ENCODE data around the gene MUL1. TPM values are rescaled to one million over a fixed set of nuclear protein-coding genes. Genes with fewer than 3 reads are reported as not detected.

The MUL1 gene
- total and polyA plus RNA-seq, 9 of the 15 experiments (the other 6 are each of a cell fraction or from before 2014, with no cell fraction given): 10.4 to 32.9 (median 19.3) TPM

DNA sequence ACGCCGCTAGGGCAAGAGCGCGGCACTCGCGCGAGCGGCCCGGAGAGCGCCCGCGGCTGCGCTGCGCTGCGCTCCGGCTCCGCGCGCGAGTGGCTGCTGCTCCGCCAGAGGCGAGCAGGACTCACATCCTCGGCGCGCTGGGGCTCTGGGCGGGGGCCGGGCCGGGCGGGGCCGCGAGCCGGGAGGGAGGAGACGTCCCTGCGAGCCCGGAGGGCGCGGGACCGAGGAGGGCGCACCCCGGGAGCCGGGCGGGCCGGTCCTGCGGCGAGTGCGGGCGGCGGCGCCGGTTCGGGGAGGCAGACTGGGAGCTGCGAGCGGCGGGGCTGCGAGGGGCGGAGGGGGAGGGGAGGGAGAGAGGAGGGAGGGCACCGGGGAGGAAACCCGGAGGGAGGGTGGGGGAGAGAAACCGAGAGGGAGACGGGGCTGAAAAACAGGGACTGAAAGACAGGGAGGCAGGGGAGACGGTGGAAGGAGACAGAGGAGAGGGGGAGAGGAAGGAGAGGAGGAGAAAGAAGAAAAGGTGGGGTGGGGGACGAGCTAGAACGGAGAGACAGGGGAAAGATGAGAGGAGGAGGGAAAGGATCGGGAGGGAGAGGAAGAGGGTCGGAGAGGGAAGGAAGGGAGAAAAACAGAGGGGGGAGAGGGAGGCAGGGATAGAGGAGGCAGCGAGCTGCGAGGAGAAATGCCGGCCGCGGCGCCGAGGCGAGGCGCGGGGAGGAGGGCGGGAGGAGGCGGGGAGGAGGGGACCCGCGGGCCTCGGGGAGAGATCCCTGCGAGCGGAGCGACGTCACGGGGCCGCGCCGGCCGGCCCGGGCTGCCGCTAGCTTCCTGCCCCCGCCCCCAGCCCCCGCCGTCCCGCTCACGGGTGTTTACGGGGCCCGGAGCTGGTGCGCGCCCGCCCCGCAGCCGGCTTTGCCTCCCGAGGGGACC, 22.2 kb downstream of the MUL1 start, which contains the start of gene CAMK2N1 (continued):
- no peak for TF ChIP-seq ETS1 (conservative IDR thresholded peaks at IDR 0.05; ENCODE audit: control insufficient read depth, low read depth, low read length)
- TF ChIP-seq PHF21A (IDR thresholded peaks at IDR 0.05; ENCODE audit: borderline replicate concordance, low read depth): peak; percentile 73; the same call in 1 of the 2 replicates
- no peak for TF ChIP-seq ZKSCAN1 (IDR thresholded peaks at IDR 0.05; ENCODE audit: low read depth, low read length)
- peak; percentile 46; the same call in 1 of the 2 replicates for TF ChIP-seq BCOR (IDR thresholded peaks at IDR 0.05)
- TF ChIP-seq, protein P1, sequence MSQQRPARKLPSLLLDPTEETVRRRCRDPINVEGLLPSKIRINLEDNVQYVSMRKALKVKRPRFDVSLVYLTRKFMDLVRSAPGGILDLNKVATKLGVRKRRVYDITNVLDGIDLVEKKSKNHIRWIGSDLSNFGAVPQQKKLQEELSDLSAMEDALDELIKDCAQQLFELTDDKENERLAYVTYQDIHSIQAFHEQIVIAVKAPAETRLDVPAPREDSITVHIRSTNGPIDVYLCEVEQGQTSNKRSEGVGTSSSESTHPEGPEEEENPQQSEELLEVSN (IDR thresholded peaks at IDR 0.05; ENCODE audit: borderline replicate concordance in 1 of 2, extremely low read depth in 1 of 2, insufficient read depth in 1 of 2, insufficient read length in 1 of 2, low read depth in 1 of 2, low read length in 1 of 2, poor library complexity in 1 of 2, severe bottlenecking in 1 of 2): peak in 1 of 2 experiments; percentile 36
- no peak for TF ChIP-seq ZNF561 (CRISPR knock-in tag; conservative IDR thresholded peaks at IDR 0.05)
- TF ChIP-seq MLLT1 (IDR thresholded peaks at IDR 0.05): peak in 1 of 2 experiments; percentile 62; a peak in 1 of 4 replicates
- TF ChIP-seq KDM1A (IDR thresholded peaks at IDR 0.05): peak in 1 of 2 experiments; percentile 57; a peak in 1 of 4 replicates
- TF ChIP-seq HDAC6 (IDR thresholded peaks at IDR 0.05; ENCODE audit: low read depth, low read length): 0 out of 2 replicates have a peak, but pooled peaks have one; percentile 66
- no peak for TF ChIP-seq KLF16 (IDR thresholded peaks at IDR 0.05)
- TF ChIP-seq THAP7 (CRISPR knock-in tag; IDR thresholded peaks at IDR 0.05): no peak
- no peak; a peak in 1 of 4 replicates for TF ChIP-seq NRF1 (conservative IDR thresholded peaks at IDR 0.05 in 1 of 2, IDR thresholded peaks at IDR 0.05 in 1 of 2)
- TF ChIP-seq THRAP3 (IDR thresholded peaks at IDR 0.05; ENCODE audit: borderline replicate concordance): no peak
- peak; percentile 96 for TF ChIP-seq THRB (CRISPR knock-in tag; conservative IDR thresholded peaks at IDR 0.05)
- 0 out of 2 replicates have a peak, but pooled peaks have one; percentile 16 for TF ChIP-seq ARID1B (IDR thresholded peaks at IDR 0.05)
- TF ChIP-seq, protein P2, sequence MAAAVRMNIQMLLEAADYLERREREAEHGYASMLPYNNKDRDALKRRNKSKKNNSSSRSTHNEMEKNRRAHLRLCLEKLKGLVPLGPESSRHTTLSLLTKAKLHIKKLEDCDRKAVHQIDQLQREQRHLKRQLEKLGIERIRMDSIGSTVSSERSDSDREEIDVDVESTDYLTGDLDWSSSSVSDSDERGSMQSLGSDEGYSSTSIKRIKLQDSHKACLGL (CRISPR knock-in tag; IDR thresholded peaks at IDR 0.05; ENCODE audit: borderline replicate concordance, poor library complexity, severe bottlenecking): no peak
- TF ChIP-seq ARHGAP35 (IDR thresholded peaks at IDR 0.05; ENCODE audit: partially characterized antibody): peak; percentile 55
- peak; percentile 4 for TF ChIP-seq TAF1 (IDR thresholded peaks at IDR 0.05; ENCODE audit: control insufficient read depth, extremely low read depth, insufficient read depth, low read length, severe bottlenecking)
